ENCODE measurements around the gene RSPH3.
A peak's percentile ranks its signal among the peaks of the same experiment; 100 is the strongest.

The RSPH3 gene

GRCh38 chr6:158999666-159000403, at the start of gene RSPH3:
RSPH3 (minus strand) TSS chr6:159000202; CDS start chr6:158999550, 652 bp downstream.
- POLR2A ChIA-PET: interaction anchor here (0.8 kb wide), 1 partner anchor 701 kb away, joined by 4 read pairs; no protein-coding TSS in a partner anchor
- peak within 1 kb of the TSS; percentile 88 for H3K4me3 ChIP-seq (ENCODE audit: low read depth, low read length)
- TF ChIP-seq CTCF (IDR thresholded peaks at IDR 0.05; ENCODE audit: insufficient read depth, low read length, missing control alignments): peak; percentile 22
- CTCF ChIA-PET: interaction anchor here (0.6 to 3.4 kb wide), 15 partner anchors 9 to 292 kb away, joined by 3 to 20 read pairs (median 3); no protein-coding TSS in a partner anchor
- DNase-seq (ENCODE audit: low read depth, low spot score): peak; percentile 56

- ChIA-PET CTCF (no interaction called here), POLR2A (no interaction called here)
- no peak for DNase-seq (ENCODE audit: low read depth, low spot score)
- TF ChIP-seq CTCF (IDR thresholded peaks at IDR 0.05; ENCODE audit: insufficient read depth, low read length, missing control alignments): no peak
- no peak overlapping the region for H3K4me3 ChIP-seq (ENCODE audit: low read depth, low read length)
These were observed 48.1 kb upstream of the RSPH3 start for GRCh38 chr6:159047891-159048685.

GRCh38 chr6:159045801-159046200, 45.8 kb upstream of the RSPH3 start:
- no peak for DNase-seq (ENCODE audit: low read depth, low spot score)
- TF ChIP-seq CTCF (IDR thresholded peaks at IDR 0.05; ENCODE audit: insufficient read depth, low read length, missing control alignments): no peak
- CTCF ChIA-PET: interaction anchor here (6.8 kb wide), 1 partner anchor 58 kb away, joined by 67 read pairs; no protein-coding TSS in a partner anchor
- no peak overlapping the region for H3K4me3 ChIP-seq (ENCODE audit: low read depth, low read length)
- POLR2A ChIA-PET: no interaction called here

- DNase-seq (ENCODE audit: low read depth, low spot score): no peak
- no peak within 1 kb of the TSS for H3K4me3 ChIP-seq (ENCODE audit: low read depth, low read length)
- POLR2A ChIA-PET: no interaction called here
- no peak for TF ChIP-seq CTCF (IDR thresholded peaks at IDR 0.05; ENCODE audit: insufficient read depth, low read length, missing control alignments)
- CTCF ChIA-PET: interaction anchor here (0.8 to 6.8 kb wide), 4 partner anchors 18 to 90 kb away, joined by 3 to 67 read pairs (median 5); no protein-coding TSS in a partner anchor
These were observed 45.1 kb upstream of the RSPH3 start, which contains the start of gene TAGAP for GRCh38 chr6:159044899-159045727. TAGAP (minus strand) TSS chr6:159044991; CDS start chr6:159044146, 845 bp downstream.

GRCh38 chr6:159043947-159044346, 43.9 kb upstream of the RSPH3 start:
- DNase-seq (ENCODE audit: low read depth, low spot score): no peak
- ChIA-PET CTCF (interaction anchor here (0.7 to 6.8 kb wide), 19 partner anchors 8 to 544 kb away, joined by 3 to 67 read pairs (median 5); no protein-coding TSS in a partner anchor), POLR2A (no interaction called here)
- no peak overlapping the region for H3K4me3 ChIP-seq (ENCODE audit: low read depth, low read length)
- TF ChIP-seq CTCF (IDR thresholded peaks at IDR 0.05; ENCODE audit: insufficient read depth, low read length, missing control alignments): no peak

Measured in AG04449 (cell line).